Esophagus muscularis mucosa (tissue), 4 donors: ENCODE data around the gene SLC7A11. TPM values are rescaled to one million over a fixed set of nuclear protein-coding genes. Genes with fewer than 3 reads are reported as not detected.

ENCODE experiments used
- DNase-seq: peaks from one replicate; pipeline ENCODE4 v3.0.0-alpha.2; 2017; ENCODE audit errors: extremely low spot score
- H3K27ac ChIP-seq, 4 donors: fragments of 200-600 bp; sonication (generic); replicated peaks in 1 of 4; 1 replicate in 3 of 4; 2 replicates in 1 of 4; pipeline ENCODE4 v1.5.1; 2016 to 2019; ENCODE audit warnings: mild to moderate bottlenecking in 1 of 4
- H3K27me3 ChIP-seq, 4 donors: fragments of 200-600 bp; sonication (generic); one replicate each; pipeline versions ENCODE4 v1.5.1 to v1.6.0; 2016 to 2019
- H3K36me3 ChIP-seq, 4 donors: fragments of 200-600 bp; sonication (generic); one replicate each; pipeline ENCODE4 v1.5.1; 2016 to 2019
- H3K4me1 ChIP-seq, 4 donors: fragments of 200-600 bp; sonication (generic); one replicate each; pipeline ENCODE4 v1.5.1; 2016 to 2019
- H3K4me3 ChIP-seq, 4 donors: fragments of 200-600 bp; sonication (generic); 1 replicate in 2 of 4; 2 replicates in 2 of 4; pipeline ENCODE4 v1.5.1; 2016 to 2019; ENCODE audit warnings: mild to moderate bottlenecking in 4 of 4, moderate library complexity in 1 of 4
- H3K9me3 ChIP-seq, 4 donors: fragments of 200-600 bp; sonication (generic); 1 replicate in 3 of 4; 2 replicates in 1 of 4; pipeline ENCODE4 v1.5.1; 2016 to 2019
- EP300 ChIP-seq: sonication (generic); formaldehyde crosslinking; IDR thresholded peaks from one replicate; pipeline ENCODE4 v1.6.1; 2017; ENCODE audit warnings: antibody characterized with exemption
- POLR2A ChIP-seq: fragments of 450-650 bp; IDR thresholded peaks from one replicate; pipeline ENCODE4 v1.6.1; 2017; ENCODE audit warnings: antibody characterized with exemption, moderate library complexity, mild to moderate bottlenecking, low read depth
- POLR2AphosphoS5 ChIP-seq, 2 donors: sonication (generic); formaldehyde crosslinking; IDR thresholded peaks; one replicate each; pipeline ENCODE4 v1.6.1; 2017; ENCODE audit warnings: antibody characterized with exemption in 2 of 2
- WGBS: methylation state at CpG from one replicate; pipeline ENCODE4 v1.1.5; 2018; 5-methylcytosine and 5-hydroxymethylcytosine counted together
- intact Hi-C: fragments of 100-400 bp; cut with DNase I; formaldehyde crosslinking; loops from one replicate; pipeline ENCODE4 v1.15.1; 2023
- total RNA-seq, 4 donors: library from RNA; depleted of rRNA; stranded (reverse); fragments of >200 nt; gene quantifications; one replicate each; pipeline versions ENCODE4 v1.1.0 to v1.2.1, GENCODE V29; 2016
- TF ChIP-seq, protein P1 (sequence below), 3 experiments: fragments of 200-600 bp in 2 of 3; fragments of 450-650 bp in 1 of 3; sonication (generic) in 2 of 3; IDR thresholded peaks; one replicate each; pipeline ENCODE4 v1.5.1; 2017 to 2019; ENCODE audit warnings: antibody characterized with exemption in 3 of 3, mild to moderate bottlenecking in 2 of 3, moderate library complexity in 1 of 3

The SLC7A11 gene
- total RNA-seq, 4 donors from 2014 or later = 0.19 to 0.83 (median 0.31) TPM

DNA sequence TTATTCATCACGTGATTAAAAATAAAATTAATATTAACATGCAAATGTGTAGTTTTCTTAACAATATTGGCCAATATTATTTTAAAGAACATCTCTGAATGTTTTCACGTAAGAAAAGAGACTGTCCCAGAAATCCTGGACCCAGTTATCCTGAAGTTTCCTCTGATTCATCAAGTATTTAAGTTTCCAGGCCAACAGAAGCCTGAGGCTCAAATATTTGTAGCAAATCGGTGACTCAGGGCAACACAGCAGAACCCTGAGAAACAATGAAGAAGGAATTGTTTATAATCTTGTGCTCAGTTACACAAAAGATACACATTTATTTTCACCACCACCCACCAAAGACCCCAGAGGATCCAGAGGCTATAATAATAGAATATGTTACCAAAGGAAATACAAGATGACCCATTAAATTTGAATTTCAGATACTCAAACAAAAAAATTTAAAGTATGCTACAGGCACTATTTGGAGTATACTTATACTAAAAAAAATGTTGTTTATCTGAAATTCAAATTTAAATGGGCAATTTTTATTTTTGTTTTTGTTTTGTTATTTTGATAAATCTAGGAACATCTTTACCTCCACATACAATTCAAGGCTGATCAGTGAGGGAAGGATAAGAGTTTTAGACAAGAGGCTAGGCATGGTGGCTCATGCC lies 33.9 kb upstream of the SLC7A11 start:
- no peak overlapping the region for H3K4me3 ChIP-seq
- no peak for DNase-seq
- no peaks in the 10 kb centered on the region for H3K36me3 ChIP-seq
- WGBS = 23% methylated on average over 3 of the region's 3 CpGs
- no peaks in the 10 kb centered on the region for H3K9me3 ChIP-seq
- intact Hi-C loops = no loop called here
- no peak overlapping the region for H3K27ac ChIP-seq
- H3K4me1 ChIP-seq = peaks cover 0 to 20% (median 8%) of the 10 kb centered on the region in 4 donors
- no peak for TF ChIP-seq EP300
- TF ChIP-seq, protein P1, sequence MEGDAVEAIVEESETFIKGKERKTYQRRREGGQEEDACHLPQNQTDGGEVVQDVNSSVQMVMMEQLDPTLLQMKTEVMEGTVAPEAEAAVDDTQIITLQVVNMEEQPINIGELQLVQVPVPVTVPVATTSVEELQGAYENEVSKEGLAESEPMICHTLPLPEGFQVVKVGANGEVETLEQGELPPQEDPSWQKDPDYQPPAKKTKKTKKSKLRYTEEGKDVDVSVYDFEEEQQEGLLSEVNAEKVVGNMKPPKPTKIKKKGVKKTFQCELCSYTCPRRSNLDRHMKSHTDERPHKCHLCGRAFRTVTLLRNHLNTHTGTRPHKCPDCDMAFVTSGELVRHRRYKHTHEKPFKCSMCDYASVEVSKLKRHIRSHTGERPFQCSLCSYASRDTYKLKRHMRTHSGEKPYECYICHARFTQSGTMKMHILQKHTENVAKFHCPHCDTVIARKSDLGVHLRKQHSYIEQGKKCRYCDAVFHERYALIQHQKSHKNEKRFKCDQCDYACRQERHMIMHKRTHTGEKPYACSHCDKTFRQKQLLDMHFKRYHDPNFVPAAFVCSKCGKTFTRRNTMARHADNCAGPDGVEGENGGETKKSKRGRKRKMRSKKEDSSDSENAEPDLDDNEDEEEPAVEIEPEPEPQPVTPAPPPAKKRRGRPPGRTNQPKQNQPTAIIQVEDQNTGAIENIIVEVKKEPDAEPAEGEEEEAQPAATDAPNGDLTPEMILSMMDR (IDR thresholded peaks at IDR 0.05) = no peak
- TF ChIP-seq POLR2AphosphoS5 (IDR thresholded peaks at IDR 0.05) = no peak
- no peak for TF ChIP-seq POLR2A
- no peaks in the 10 kb centered on the region for H3K27me3 ChIP-seq

DNA sequence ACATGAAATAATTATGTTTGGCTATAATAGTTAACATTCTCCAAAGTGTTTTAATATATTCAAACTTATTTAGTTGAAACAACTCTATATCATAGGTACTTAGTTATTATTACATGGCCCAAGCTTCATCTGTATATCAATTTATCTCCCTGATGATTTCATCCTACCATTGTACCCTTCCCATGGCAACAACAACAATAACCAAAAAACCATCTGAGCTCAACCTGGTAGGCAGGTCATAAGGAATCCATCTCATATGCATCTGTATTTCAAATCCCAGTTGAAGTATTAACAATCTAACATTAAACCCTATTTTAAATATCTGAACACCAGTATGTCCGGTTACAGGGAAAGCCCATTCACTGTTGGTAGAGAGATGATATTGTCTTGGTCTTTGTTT lies 33.1 kb upstream of the SLC7A11 start:
- WGBS = 100% methylated on average over 1 of the region's 1 CpG
- no peaks in the 10 kb centered on the region for H3K36me3 ChIP-seq
- no peak overlapping the region for H3K4me3 ChIP-seq
- intact Hi-C loops = no loop called here
- H3K27ac ChIP-seq = no peak overlapping the region
- H3K4me1 ChIP-seq = peaks cover 0 to 20% (median 8%) of the 10 kb centered on the region in 4 donors
- H3K27me3 ChIP-seq = no peaks in the 10 kb centered on the region
- TF ChIP-seq EP300 (no peak), POLR2A (no peak), POLR2AphosphoS5 (IDR thresholded peaks at IDR 0.05) (no peak)
- TF ChIP-seq, protein P1 (IDR thresholded peaks at IDR 0.05) = no peak
- no peaks in the 10 kb centered on the region for H3K9me3 ChIP-seq
- no peak for DNase-seq

DNA sequence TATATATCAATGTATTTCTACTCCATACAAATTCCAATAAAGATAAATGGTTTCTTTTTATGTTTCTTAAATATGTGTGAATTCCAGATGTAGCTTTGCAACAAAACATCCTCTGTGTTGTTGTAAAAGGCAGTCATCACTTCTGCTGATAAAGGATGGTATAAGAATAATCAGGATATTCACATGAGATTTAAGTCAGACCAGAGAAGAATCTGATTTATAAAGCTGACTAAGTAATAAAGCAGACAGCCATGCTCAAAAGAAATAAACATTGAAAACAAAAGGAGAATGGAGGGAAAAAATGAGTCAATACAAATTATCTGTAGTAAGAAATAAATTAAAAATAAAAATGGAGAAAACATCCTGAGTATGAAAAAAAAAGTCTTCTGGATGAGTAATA lies 27.0 kb upstream of the SLC7A11 start:
- TF ChIP-seq EP300 (no peak), POLR2AphosphoS5 (IDR thresholded peaks at IDR 0.05) (no peak), POLR2A (no peak)
- TF ChIP-seq, protein P1 (IDR thresholded peaks at IDR 0.05) = no peak
- Histone ChIP-seq H3K36me3 (no peaks in the 10 kb centered on the region), H3K4me1 (no peaks in the 10 kb centered on the region), H3K27ac (no peak overlapping the region), H3K27me3 (no peaks in the 10 kb centered on the region), H3K9me3 (no peaks in the 10 kb centered on the region), H3K4me3 (no peak overlapping the region)
- no peak for DNase-seq
- intact Hi-C loops = no loop called here

DNA sequence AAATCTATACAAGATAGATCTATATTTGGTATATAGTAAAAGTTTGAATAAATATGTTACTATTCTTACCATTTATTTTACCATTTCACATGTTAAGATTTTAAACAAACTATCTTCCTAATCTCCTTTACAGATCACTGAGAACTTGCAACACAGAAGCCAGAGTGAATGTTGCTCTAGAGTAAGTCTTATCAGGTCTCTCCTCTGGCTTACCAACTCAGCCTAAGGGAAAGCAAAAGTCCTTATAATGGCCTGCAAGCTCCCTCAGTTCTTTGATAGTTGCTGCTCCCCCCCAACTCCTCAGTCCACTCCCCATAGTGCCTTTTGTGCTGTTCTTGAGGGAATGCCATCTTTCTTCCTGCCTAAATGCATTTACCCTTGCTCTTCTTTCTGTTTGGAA lies 25.7 kb upstream of the SLC7A11 start:
- H3K36me3 ChIP-seq = no peaks in the 10 kb centered on the region
- no peak overlapping the region for H3K4me3 ChIP-seq
- TF ChIP-seq EP300 = no peak
- no peak for TF ChIP-seq POLR2AphosphoS5 (IDR thresholded peaks at IDR 0.05)
- TF ChIP-seq POLR2A = no peak
- TF ChIP-seq, protein P1 (IDR thresholded peaks at IDR 0.05) = no peak
- no peak overlapping the region for H3K27ac ChIP-seq
- intact Hi-C loops = no loop called here
- H3K4me1 ChIP-seq = no peaks in the 10 kb centered on the region
- no peaks in the 10 kb centered on the region for H3K27me3 ChIP-seq
- no peak for DNase-seq
- H3K9me3 ChIP-seq = no peaks in the 10 kb centered on the region

DNA sequence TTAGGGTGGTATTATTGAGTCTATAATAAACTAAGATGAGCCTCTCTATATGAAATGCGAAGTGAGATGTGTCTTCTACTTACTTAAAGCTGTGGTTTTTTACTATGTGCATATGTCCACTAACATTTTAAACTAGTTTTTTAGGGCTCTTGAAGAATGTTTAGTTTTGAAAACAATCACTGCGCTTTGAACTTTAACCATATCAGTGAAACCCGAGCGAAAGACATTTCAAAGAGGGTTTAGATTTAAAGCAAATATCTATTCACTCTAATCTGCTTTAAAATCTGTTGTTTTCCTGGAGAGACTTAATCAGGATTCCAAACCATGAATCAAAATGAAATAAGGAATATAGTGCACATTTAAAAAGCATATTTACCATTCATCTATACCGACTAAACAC lies 24.8 kb upstream of the SLC7A11 start:
- TF ChIP-seq, protein P1 (IDR thresholded peaks at IDR 0.05) = no peak
- no peak for TF ChIP-seq EP300
- TF ChIP-seq POLR2AphosphoS5 (IDR thresholded peaks at IDR 0.05) = no peak
- no peak for TF ChIP-seq POLR2A
- H3K36me3 ChIP-seq = no peaks in the 10 kb centered on the region
- H3K27me3 ChIP-seq = no peaks in the 10 kb centered on the region
- intact Hi-C loops = no loop called here
- no peak overlapping the region for H3K27ac ChIP-seq
- WGBS = 82% methylated on average over 5 of the region's 5 CpGs
- no peak overlapping the region for H3K4me3 ChIP-seq
- DNase-seq = no peak
- no peaks in the 10 kb centered on the region for H3K9me3 ChIP-seq
- peaks cover 0 to 1% (median 0%) of the 10 kb centered on the region in 4 donors for H3K4me1 ChIP-seq
